Hematopoietic multipotent progenitor cell treated with erythropoietin and hydrocortisone succinate and interleukin-3 and kit ligand, for 17 days (in vitro differentiated cells): ENCODE measurements around the gene PWP2.
"Not testable (repeated sequence)": the region's sequence is repeated elsewhere in the genome, so short reads cannot be mapped to it uniquely, and the experiment has no call there.

ENCODE experiments used
- DNase-seq: peaks from one replicate; pipeline ENCODE4 v3.0.0-alpha.2; 2015; ENCODE audit warnings: low spot score

Gene PWP2

GRCh38 chr21:44138039-44138438, 30.8 kb downstream of the PWP2 start:
- DNase-seq = not testable (repeated sequence)

- DNase-seq = not testable (repeated sequence)
These were observed 32.8 kb downstream of the PWP2 start for GRCh38 chr21:44139787-44140551.

- DNase-seq = not testable (repeated sequence)
These were observed 33.3 kb downstream of the PWP2 start for GRCh38 chr21:44140552-44140932.

GRCh38 chr21:44142470-44142869, 35.3 kb downstream of the PWP2 start:
- DNase-seq = not testable (repeated sequence)

GRCh38 chr21:44143380-44143779, 36.2 kb downstream of the PWP2 start:
- DNase-seq = not testable (repeated sequence)

- DNase-seq = not testable (repeated sequence)
These were observed 36.8 kb downstream of the PWP2 start for GRCh38 chr21:44143996-44144395.

- DNase-seq = not testable (repeated sequence)
These were observed 37.8 kb downstream of the PWP2 start for GRCh38 chr21:44144784-44145602.

GRCh38 chr21:44145616-44146015, 38.4 kb downstream of the PWP2 start:
- DNase-seq = not testable (repeated sequence)

GRCh38 chr21:44147108-44147507, 39.9 kb downstream of the PWP2 start:
- not testable (repeated sequence) for DNase-seq

- DNase-seq = not testable (repeated sequence)
These were observed 43.1 kb downstream of the PWP2 start for GRCh38 chr21:44150255-44150654.

- DNase-seq = not testable (repeated sequence)
These were observed 46.2 kb downstream of the PWP2 start for GRCh38 chr21:44153214-44153888.

- not testable (repeated sequence) for DNase-seq
These were observed 46.7 kb downstream of the PWP2 start for GRCh38 chr21:44153889-44154228.

- not testable (repeated sequence) for DNase-seq
These were observed 47.6 kb downstream of the PWP2 start for GRCh38 chr21:44154816-44155230.

- not testable (repeated sequence) for DNase-seq
These were observed 48.2 kb downstream of the PWP2 start for GRCh38 chr21:44155231-44155993.

GRCh38 chr21:44155994-44156380, 48.8 kb downstream of the PWP2 start:
- not testable (repeated sequence) for DNase-seq

GRCh38 chr21:44157439-44158081, 50.4 kb downstream of the PWP2 start:
- DNase-seq = not testable (repeated sequence)

- not testable (repeated sequence) for DNase-seq
These were observed 50.9 kb downstream of the PWP2 start for GRCh38 chr21:44158082-44158468.

GRCh38 chr21:44159349-44160297, 52.4 kb downstream of the PWP2 start:
- DNase-seq = not testable (repeated sequence)

GRCh38 chr21:44160298-44160672, 53.1 kb downstream of the PWP2 start:
- DNase-seq = not testable (repeated sequence)

GRCh38 chr21:44160821-44161220, 53.6 kb downstream of the PWP2 start:
- DNase-seq = not testable (repeated sequence)
